ENCODE measurements around the gene MUC5B. TPM values are rescaled to one million over a fixed set of nuclear protein-coding genes. Genes with fewer than 3 reads are reported as not detected.

The MUC5B gene
- total and polyA plus RNA-seq, 5 donors from 2014 or later, result not detected

DNA sequence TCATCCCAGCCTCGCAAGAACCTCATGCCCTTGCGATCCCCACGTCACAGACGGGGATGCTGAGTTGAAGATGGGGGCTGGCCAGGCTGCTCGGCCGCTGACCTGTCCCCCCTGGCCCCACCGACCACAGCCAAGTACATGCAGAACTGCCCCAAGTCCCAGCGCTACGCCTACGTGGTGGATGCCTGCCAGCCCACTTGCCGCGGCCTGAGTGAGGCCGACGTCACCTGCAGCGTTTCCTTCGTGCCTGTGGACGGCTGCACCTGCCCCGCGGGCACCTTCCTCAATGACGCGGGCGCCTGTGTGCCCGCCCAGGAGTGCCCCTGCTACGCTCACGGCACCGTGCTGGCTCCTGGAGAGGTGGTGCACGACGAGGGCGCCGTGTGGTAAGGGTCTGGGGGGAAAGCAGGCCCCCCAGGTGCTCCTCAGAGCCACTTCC is 10.0 kb downstream of the MUC5B start:
- Mint-ChIP-seq H3K4me3 (no peak overlapping the region), H3K27me3 (no peaks in the 10 kb centered on the region), H3K9me3 (no peaks in the 10 kb centered on the region), H3K27ac (no peak overlapping the region), H3K36me3 (no peaks in the 10 kb centered on the region), H3K4me1 (no peaks in the 10 kb centered on the region)
- no peaks in the 10 kb centered on the region for H3K36me3 ChIP-seq (ENCODE audit: control insufficient read depth, insufficient read depth, low read length)
- H3K27me3 ChIP-seq (ENCODE audit: control insufficient read depth, insufficient read depth, low read length), result no peaks in the 10 kb centered on the region
- DNase-seq, result no peak
- H3K27ac ChIP-seq (ENCODE audit: insufficient read depth, low read length, poor library complexity, severe bottlenecking), result no peak overlapping the region
- no peak overlapping the region for H3K4me3 ChIP-seq (ENCODE audit: low read depth, low read length)
- no peak for ATAC-seq (ENCODE audit: low read depth in 2 of 2)
- no peaks in the 10 kb centered on the region for H3K4me1 ChIP-seq (ENCODE audit: control insufficient read depth, insufficient read depth, low read length, poor library complexity, severe bottlenecking)
- no peaks in the 10 kb centered on the region for H3K9me3 ChIP-seq (ENCODE audit: control insufficient read depth in 2 of 2, low read length in 2 of 2)

GRCh38 chr11:1233351-1234053 is 10.6 kb downstream of the MUC5B start:
- Histone ChIP-seq H3K27me3 (ENCODE audit: control insufficient read depth, insufficient read depth, low read length) (no peaks in the 10 kb centered on the region), H3K4me3 (ENCODE audit: low read depth, low read length) (no peak overlapping the region), H3K9me3 (ENCODE audit: control insufficient read depth in 2 of 2, low read length in 2 of 2) (no peaks in the 10 kb centered on the region), H3K36me3 (ENCODE audit: control insufficient read depth, insufficient read depth, low read length) (no peaks in the 10 kb centered on the region), H3K4me1 (ENCODE audit: control insufficient read depth, insufficient read depth, low read length, poor library complexity, severe bottlenecking) (no peaks in the 10 kb centered on the region), H3K27ac (ENCODE audit: insufficient read depth, low read length, poor library complexity, severe bottlenecking) (no peak overlapping the region)
- no peak overlapping the region for H3K4me3 Mint-ChIP-seq
- no peaks in the 10 kb centered on the region for H3K9me3 Mint-ChIP-seq
- H3K36me3 Mint-ChIP-seq, result no peaks in the 10 kb centered on the region
- H3K27me3 Mint-ChIP-seq, result no peaks in the 10 kb centered on the region
- no peak for DNase-seq
- H3K4me1 Mint-ChIP-seq, result no peaks in the 10 kb centered on the region
- ATAC-seq (ENCODE audit: low read depth in 2 of 2), result no peak
- no peak overlapping the region for H3K27ac Mint-ChIP-seq

GRCh38 chr11:1234054-1234720 is 11.3 kb downstream of the MUC5B start:
- no peaks in the 10 kb centered on the region for H3K4me1 ChIP-seq (ENCODE audit: control insufficient read depth, insufficient read depth, low read length, poor library complexity, severe bottlenecking)
- DNase-seq (no peak), ATAC-seq (ENCODE audit: low read depth in 2 of 2) (no peak)
- Mint-ChIP-seq H3K27me3 (no peaks in the 10 kb centered on the region), H3K4me1 (no peaks in the 10 kb centered on the region), H3K27ac (no peak overlapping the region), H3K9me3 (no peaks in the 10 kb centered on the region), H3K36me3 (no peaks in the 10 kb centered on the region), H3K4me3 (no peak overlapping the region)
- no peaks in the 10 kb centered on the region for H3K27me3 ChIP-seq (ENCODE audit: control insufficient read depth, insufficient read depth, low read length)
- no peak overlapping the region for H3K4me3 ChIP-seq (ENCODE audit: low read depth, low read length)
- no peaks in the 10 kb centered on the region for H3K9me3 ChIP-seq (ENCODE audit: control insufficient read depth in 2 of 2, low read length in 2 of 2)
- H3K27ac ChIP-seq (ENCODE audit: insufficient read depth, low read length, poor library complexity, severe bottlenecking), result no peak overlapping the region
- H3K36me3 ChIP-seq (ENCODE audit: control insufficient read depth, insufficient read depth, low read length), result no peaks in the 10 kb centered on the region

DNA sequence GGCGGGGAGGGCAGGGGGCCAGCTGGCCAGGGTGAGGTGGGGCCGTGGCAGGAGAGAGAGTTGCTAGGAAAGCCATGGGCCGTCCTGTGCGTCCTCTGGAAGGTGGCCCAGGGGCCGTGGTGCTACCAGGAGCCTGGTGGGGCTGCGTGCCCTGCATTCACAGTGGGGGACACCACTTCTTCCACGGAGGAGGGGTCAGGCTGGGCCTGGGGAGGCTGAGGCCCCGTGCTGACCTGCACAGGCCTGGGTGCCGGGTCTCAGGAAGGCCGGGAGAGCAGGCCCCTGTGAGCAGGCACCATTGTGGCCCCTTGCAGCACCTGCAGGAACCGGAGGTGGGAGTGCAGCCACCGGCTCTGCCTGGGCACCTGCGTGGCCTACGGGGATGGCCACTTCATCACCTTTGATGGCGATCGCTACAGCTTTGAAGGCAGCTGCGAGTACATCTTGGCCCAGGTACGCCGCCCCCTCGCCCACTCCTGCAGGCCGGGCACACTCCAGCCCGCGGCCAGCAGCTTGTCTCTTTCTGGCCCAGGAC is 12.0 kb downstream of the MUC5B start:
- H3K36me3 Mint-ChIP-seq, result no peaks in the 10 kb centered on the region
- no peak overlapping the region for H3K4me3 Mint-ChIP-seq
- no peak overlapping the region for H3K27ac Mint-ChIP-seq
- Histone ChIP-seq H3K4me3 (ENCODE audit: low read depth, low read length) (no peak overlapping the region), H3K9me3 (ENCODE audit: control insufficient read depth in 2 of 2, low read length in 2 of 2) (no peaks in the 10 kb centered on the region), H3K27me3 (ENCODE audit: control insufficient read depth, insufficient read depth, low read length) (no peaks in the 10 kb centered on the region), H3K27ac (ENCODE audit: insufficient read depth, low read length, poor library complexity, severe bottlenecking) (no peak overlapping the region), H3K36me3 (ENCODE audit: control insufficient read depth, insufficient read depth, low read length) (no peaks in the 10 kb centered on the region), H3K4me1 (ENCODE audit: control insufficient read depth, insufficient read depth, low read length, poor library complexity, severe bottlenecking) (no peaks in the 10 kb centered on the region)
- H3K9me3 Mint-ChIP-seq, result no peaks in the 10 kb centered on the region
- ATAC-seq (ENCODE audit: low read depth in 2 of 2) (no peak), DNase-seq (no peak)
- H3K27me3 Mint-ChIP-seq, result no peaks in the 10 kb centered on the region
- no peaks in the 10 kb centered on the region for H3K4me1 Mint-ChIP-seq

GRCh38 chr11:1235306-1235900 is 12.5 kb downstream of the MUC5B start:
- Histone ChIP-seq H3K27ac (ENCODE audit: insufficient read depth, low read length, poor library complexity, severe bottlenecking) (no peak overlapping the region), H3K36me3 (ENCODE audit: control insufficient read depth, insufficient read depth, low read length) (no peaks in the 10 kb centered on the region), H3K4me3 (ENCODE audit: low read depth, low read length) (no peak overlapping the region), H3K27me3 (ENCODE audit: control insufficient read depth, insufficient read depth, low read length) (no peaks in the 10 kb centered on the region), H3K4me1 (ENCODE audit: control insufficient read depth, insufficient read depth, low read length, poor library complexity, severe bottlenecking) (no peaks in the 10 kb centered on the region), H3K9me3 (ENCODE audit: control insufficient read depth in 2 of 2, low read length in 2 of 2) (no peaks in the 10 kb centered on the region)
- no peak for DNase-seq
- Mint-ChIP-seq H3K27me3 (no peaks in the 10 kb centered on the region), H3K9me3 (no peaks in the 10 kb centered on the region), H3K4me1 (no peaks in the 10 kb centered on the region), H3K36me3 (no peaks in the 10 kb centered on the region), H3K4me3 (no peak overlapping the region), H3K27ac (no peak overlapping the region)
- no peak for ATAC-seq (ENCODE audit: low read depth in 2 of 2)

DNA sequence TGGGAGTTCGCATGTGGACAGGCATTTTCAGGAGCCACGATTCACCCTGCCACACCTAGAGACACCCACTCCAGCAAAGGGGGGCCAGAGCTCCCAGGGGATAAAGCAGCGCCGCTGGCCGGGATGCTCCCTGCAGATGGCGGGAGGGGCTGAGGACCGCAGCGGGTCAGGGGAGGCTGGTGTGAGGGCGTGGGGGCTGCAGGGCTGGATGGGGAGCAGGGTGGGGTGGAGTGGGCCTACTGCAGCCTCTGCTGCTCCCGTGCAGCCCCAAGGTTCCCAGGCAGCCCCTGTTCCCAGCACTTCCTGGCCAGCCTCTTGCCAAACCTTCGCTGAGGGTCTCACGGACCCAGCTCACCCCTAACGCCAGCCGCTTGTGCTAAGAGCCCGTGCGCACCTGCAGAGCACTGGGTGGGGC is 13.0 kb downstream of the MUC5B start:
- no peak overlapping the region for H3K27ac Mint-ChIP-seq
- H3K36me3 Mint-ChIP-seq, result no peaks in the 10 kb centered on the region
- Histone ChIP-seq H3K27ac (ENCODE audit: insufficient read depth, low read length, poor library complexity, severe bottlenecking) (no peak overlapping the region), H3K4me3 (ENCODE audit: low read depth, low read length) (no peak overlapping the region), H3K27me3 (ENCODE audit: control insufficient read depth, insufficient read depth, low read length) (no peaks in the 10 kb centered on the region), H3K36me3 (ENCODE audit: control insufficient read depth, insufficient read depth, low read length) (no peaks in the 10 kb centered on the region), H3K9me3 (ENCODE audit: control insufficient read depth in 2 of 2, low read length in 2 of 2) (no peaks in the 10 kb centered on the region), H3K4me1 (ENCODE audit: control insufficient read depth, insufficient read depth, low read length, poor library complexity, severe bottlenecking) (no peaks in the 10 kb centered on the region)
- no peaks in the 10 kb centered on the region for H3K4me1 Mint-ChIP-seq
- H3K9me3 Mint-ChIP-seq, result no peaks in the 10 kb centered on the region
- DNase-seq (no peak), ATAC-seq (ENCODE audit: low read depth in 2 of 2) (no peak)
- H3K27me3 Mint-ChIP-seq, result no peaks in the 10 kb centered on the region
- H3K4me3 Mint-ChIP-seq, result no peak overlapping the region

GRCh38 chr11:1236316-1237127 is 13.7 kb downstream of the MUC5B start:
- Mint-ChIP-seq H3K27me3 (no peaks in the 10 kb centered on the region), H3K4me3 (no peak overlapping the region), H3K9me3 (peaks cover 0 to 2% (median 0%) of the 10 kb centered on the region in 7 donors), H3K4me1 (no peaks in the 10 kb centered on the region), H3K27ac (no peak overlapping the region), H3K36me3 (no peaks in the 10 kb centered on the region)
- Histone ChIP-seq H3K27ac (ENCODE audit: insufficient read depth, low read length, poor library complexity, severe bottlenecking) (no peak overlapping the region), H3K36me3 (ENCODE audit: control insufficient read depth, insufficient read depth, low read length) (no peaks in the 10 kb centered on the region), H3K9me3 (ENCODE audit: control insufficient read depth in 2 of 2, low read length in 2 of 2) (no peaks in the 10 kb centered on the region), H3K4me3 (ENCODE audit: low read depth, low read length) (no peak overlapping the region), H3K27me3 (ENCODE audit: control insufficient read depth, insufficient read depth, low read length) (no peaks in the 10 kb centered on the region), H3K4me1 (ENCODE audit: control insufficient read depth, insufficient read depth, low read length, poor library complexity, severe bottlenecking) (no peaks in the 10 kb centered on the region)
- DNase-seq, result no peak
- ATAC-seq (ENCODE audit: low read depth in 2 of 2), result no peak
